ENCODE measurements around the gene SYT17. TPM values are rescaled to one million over a fixed set of nuclear protein-coding genes. Genes with fewer than 3 reads are reported as not detected.

Gene SYT17
- total and polyA plus RNA-seq, 8 donors = 2.0 to 11.4 (median 2.7) TPM

DNA sequence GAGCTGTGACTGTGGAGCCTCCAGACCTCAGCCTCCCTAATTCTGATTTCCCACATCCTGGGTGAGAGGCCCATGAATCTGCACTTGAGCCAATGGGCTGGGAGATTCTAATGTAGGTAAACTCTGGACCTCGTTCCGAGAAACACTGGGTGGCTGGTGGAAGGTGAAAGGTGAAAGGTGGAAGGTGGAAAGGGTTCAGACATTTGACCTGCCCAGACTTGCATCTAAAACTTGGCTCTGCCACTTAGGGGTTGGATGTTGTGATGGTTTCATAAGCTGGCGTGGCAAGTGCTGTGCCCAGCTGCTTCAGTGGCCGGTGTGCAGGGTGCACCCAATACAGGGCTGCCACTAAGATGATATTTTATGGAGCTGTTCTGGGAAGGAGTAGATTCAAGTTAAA lies 24.8 kb downstream of the SYT17 start:
- DNase-seq (no peak), FAIRE-seq (no peak), ATAC-seq (no peak)
- 86 to 94% methylated on average over 4 of the region's 4 CpGs for WGBS, 2 donors
- intact Hi-C loops (cut with DNase I) = no loop called here
- no peak overlapping the region for H3K4me3 ChIP-seq
- no peaks in the 10 kb centered on the region for H3K4me1 ChIP-seq
- H3K27ac ChIP-seq = no peak overlapping the region
- no peaks in the 10 kb centered on the region for H3K27me3 ChIP-seq
- TF ChIP-seq CTCF (IDR thresholded peaks at IDR 0.05) = no peak
- H3K9me3 ChIP-seq = no peaks in the 10 kb centered on the region
- H3K36me3 ChIP-seq = no peaks in the 10 kb centered on the region

DNA sequence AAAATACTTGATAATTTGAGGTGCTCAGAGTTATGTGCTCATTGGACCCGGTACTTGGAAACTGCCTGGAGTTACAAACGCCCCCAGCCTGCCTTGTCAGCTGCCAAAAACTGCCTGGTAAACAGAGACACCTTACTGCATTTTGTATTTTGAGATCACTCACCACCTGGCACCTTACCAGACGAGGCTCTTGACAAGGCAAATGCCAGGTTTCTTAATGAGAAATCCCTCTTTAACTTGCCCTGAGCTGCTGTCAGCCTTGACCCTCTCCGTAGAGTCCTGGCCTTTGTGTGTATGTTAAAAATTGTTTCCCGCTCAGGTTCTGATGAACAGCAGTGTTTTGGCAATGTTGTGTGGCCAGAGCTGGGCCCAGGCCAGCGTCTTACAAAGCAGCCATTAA lies 28.8 kb downstream of the SYT17 start:
- ATAC-seq = no peak
- Histone ChIP-seq H3K4me3 (no peak overlapping the region), H3K27me3 (no peaks in the 10 kb centered on the region), H3K9me3 (no peaks in the 10 kb centered on the region), H3K36me3 (no peaks in the 10 kb centered on the region), H3K4me1 (no peaks in the 10 kb centered on the region), H3K27ac (no peak overlapping the region)
- FAIRE-seq = no peak
- TF ChIP-seq CTCF (IDR thresholded peaks at IDR 0.05) = no peak
- DNase-seq = no peak
- WGBS, 2 donors = 39 to 47% methylated on average over 6 of the region's 6 CpGs
- intact Hi-C loops (cut with DNase I) = no loop called here

- no peaks in the 10 kb centered on the region for H3K9me3 ChIP-seq
- ATAC-seq (peak; percentile 78 to 92 (median 89)), FAIRE-seq (no peak), DNase-seq (peak; percentile 36 to 64 (median 60))
- no peaks in the 10 kb centered on the region for H3K4me1 ChIP-seq
- H3K27me3 ChIP-seq = no peaks in the 10 kb centered on the region
- WGBS, 2 donors = 35 to 36% methylated on average over 12 of the region's 12 CpGs
- H3K4me3 ChIP-seq = no peak overlapping the region
- intact Hi-C loops (cut with DNase I) = no loop called here
- no peak for TF ChIP-seq CTCF (IDR thresholded peaks at IDR 0.05)
- H3K36me3 ChIP-seq = no peaks in the 10 kb centered on the region
- peak overlapping the region in 1 of 4 donors; percentile 21 for H3K27ac ChIP-seq
These were observed 35.4 kb downstream of the SYT17 start for GRCh38 chr16:19203374-19203966.

GRCh38 chr16:19210280-19210924 lies 42.4 kb downstream of the SYT17 start:
- ATAC-seq (peak in 1 of 4 donors; percentile 33), FAIRE-seq (no peak), DNase-seq (no peak)
- no peak for TF ChIP-seq CTCF (IDR thresholded peaks at IDR 0.05)
- Histone ChIP-seq H3K27me3 (no peaks in the 10 kb centered on the region), H3K4me3 (no peak overlapping the region), H3K4me1 (no peaks in the 10 kb centered on the region), H3K9me3 (no peaks in the 10 kb centered on the region), H3K27ac (no peak overlapping the region), H3K36me3 (no peaks in the 10 kb centered on the region)
- intact Hi-C loops (cut with DNase I) = no loop called here
- 71 to 78% methylated on average over 9 of the region's 9 CpGs for WGBS, 2 donors

- Histone ChIP-seq H3K27me3 (no peaks in the 10 kb centered on the region), H3K4me3 (no peak overlapping the region), H3K4me1 (no peaks in the 10 kb centered on the region), H3K27ac (no peak overlapping the region), H3K9me3 (no peaks in the 10 kb centered on the region), H3K36me3 (no peaks in the 10 kb centered on the region)
- TF ChIP-seq CTCF (IDR thresholded peaks at IDR 0.05) = no peak
- ATAC-seq = no peak
- intact Hi-C loops (cut with DNase I) = no loop called here
- no peak for FAIRE-seq
- DNase-seq = no peak
- WGBS, 2 donors = 57 to 63% methylated on average over 12 of the region's 12 CpGs
These were observed 42.9 kb downstream of the SYT17 start for GRCh38 chr16:19210968-19211367.

Measured in pancreas (tissue), 10 donors.